LNCAP (cell line): ENCODE results near the gene KCNN3.

Experiments
- CTCF ChIP-seq: fragments of 450-650 bp; IDR thresholded peaks from 2 replicates; pipeline ENCODE4 v1.5.1; 2017; ENCODE audit warnings: mild to moderate bottlenecking

The KCNN3 gene

GRCh38 chr1:154837034-154837671 lies 32.9 kb downstream of the KCNN3 start:
- no peak for TF ChIP-seq CTCF

- no peak for TF ChIP-seq CTCF
Observed at GRCh38 chr1:154835531-154836324, 34.4 kb downstream of the KCNN3 start.

DNA sequence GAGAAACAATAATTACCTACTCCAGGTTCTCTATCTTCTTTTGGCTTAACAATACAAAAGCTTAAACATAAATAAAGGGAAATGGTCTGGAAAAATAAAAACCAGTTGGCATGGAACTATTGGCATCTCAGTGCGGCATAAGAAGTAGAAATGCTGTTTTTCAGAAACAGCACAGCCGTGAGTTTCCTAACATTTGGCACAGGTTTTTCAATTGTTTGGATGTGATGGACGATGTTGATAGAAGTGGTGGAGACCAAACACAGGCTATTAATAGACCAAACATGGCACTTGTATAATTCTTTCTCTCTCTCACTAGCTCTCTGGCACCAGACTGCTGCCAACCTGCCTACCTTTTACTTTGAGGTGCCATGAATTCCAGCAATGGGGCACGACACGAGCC lies 36.2 kb downstream of the KCNN3 start:
- TF ChIP-seq CTCF = no peak

DNA sequence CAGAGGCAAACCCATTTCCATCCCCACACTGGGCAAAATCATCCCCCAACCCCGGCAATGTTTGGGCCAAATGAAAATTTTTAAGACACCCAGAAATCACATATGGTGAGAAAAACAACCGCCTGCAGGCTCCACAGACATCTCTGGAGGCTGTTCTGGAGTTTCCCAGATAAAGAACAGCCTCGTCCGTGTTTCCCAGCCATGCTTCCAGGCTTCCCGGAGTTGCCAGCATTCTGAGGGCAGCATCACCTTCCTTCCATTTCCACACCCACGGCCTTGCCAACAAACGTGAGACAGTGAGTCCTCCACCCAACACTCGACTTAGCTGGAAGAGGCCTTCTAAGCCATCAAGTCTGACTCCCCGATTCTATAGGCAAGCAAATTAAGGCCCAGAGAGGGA lies 36.9 kb downstream of the KCNN3 start:
- no peak for TF ChIP-seq CTCF

GRCh38 chr1:154832384-154832783 lies 37.7 kb downstream of the KCNN3 start:
- TF ChIP-seq CTCF = no peak

DNA sequence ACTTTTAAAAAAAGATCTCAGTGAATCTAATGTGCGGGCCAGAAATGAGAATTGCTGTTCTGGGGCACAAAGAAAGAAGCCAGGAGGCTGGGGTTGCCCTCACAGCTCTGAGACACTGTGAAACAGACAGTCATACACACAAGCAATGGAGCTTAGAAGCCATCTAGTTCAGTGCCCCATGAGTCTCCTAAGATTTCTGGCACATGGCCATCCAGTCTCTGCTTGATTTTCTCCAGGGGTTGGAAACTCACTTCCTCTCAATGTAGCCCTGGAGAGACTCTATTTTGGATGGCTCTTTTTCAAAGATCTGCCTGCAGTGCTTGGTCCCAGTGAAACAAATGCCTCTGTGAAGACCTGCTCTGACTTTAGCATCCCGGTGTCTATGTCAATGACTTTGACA lies 38.6 kb downstream of the KCNN3 start:
- TF ChIP-seq CTCF = no peak

DNA sequence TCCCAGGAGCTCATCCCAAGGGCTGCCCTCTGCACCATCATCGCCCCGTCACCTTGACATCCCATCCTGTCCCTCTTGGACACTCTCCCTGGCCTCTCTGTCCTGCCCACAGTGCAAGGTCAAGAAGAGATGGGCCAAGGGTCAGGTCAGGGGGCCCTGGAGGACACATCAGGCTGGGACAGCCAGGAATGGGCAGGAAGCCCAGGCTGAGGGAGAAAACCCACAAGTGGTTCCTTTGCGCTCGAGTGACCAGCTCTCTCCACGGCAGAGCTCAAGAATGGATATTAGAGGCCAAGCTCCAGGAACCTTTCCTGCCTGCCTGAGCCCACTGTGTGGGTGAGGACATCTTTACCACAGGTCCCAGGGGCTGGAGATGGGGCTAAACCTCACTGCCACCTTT lies 41.0 kb downstream of the KCNN3 start:
- TF ChIP-seq CTCF = no peak
